DMS153 treated with DMSO at 0.1 percent for 48 hours (cell line): Measurements from ENCODE around the gene USP14.
"Not testable (repeated sequence)": the region's sequence is repeated elsewhere in the genome, so short reads cannot be mapped to it uniquely, and the experiment has no call there.

Experiments
- DNase-seq: peaks from one replicate; lab custom pipeline; 2025; ENCODE audit not compliant: unreplicated experiment; lab: John Stamatoyannopoulos, UW

Gene USP14

GRCh38 chr18:158128-159036, at the start of gene USP14:
USP14 (plus strand) TSS chr18:158557; CDS start chr18:158699, 142 bp downstream.
- DNase-seq = peak; percentile 66

DNA sequence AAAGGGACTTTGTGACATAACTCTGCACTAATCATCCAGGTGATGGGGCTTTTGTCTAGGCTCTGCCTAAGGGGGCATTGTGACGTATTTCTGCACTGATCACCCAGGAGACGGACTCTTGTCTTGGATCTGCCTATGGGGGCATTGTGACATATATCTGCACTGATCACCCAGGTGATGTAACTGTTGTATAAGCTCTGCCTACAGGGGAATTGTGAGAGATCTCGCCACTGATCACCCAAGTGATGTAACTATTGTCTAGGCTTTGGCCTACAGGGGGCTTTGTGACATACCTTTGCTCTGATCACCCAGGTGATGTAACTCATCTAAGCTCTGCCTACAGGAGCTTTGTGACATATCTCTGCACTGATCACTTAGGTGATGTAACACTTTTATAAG, 49.7 kb upstream of the USP14 start:
- not testable (repeated sequence) for DNase-seq

DNA sequence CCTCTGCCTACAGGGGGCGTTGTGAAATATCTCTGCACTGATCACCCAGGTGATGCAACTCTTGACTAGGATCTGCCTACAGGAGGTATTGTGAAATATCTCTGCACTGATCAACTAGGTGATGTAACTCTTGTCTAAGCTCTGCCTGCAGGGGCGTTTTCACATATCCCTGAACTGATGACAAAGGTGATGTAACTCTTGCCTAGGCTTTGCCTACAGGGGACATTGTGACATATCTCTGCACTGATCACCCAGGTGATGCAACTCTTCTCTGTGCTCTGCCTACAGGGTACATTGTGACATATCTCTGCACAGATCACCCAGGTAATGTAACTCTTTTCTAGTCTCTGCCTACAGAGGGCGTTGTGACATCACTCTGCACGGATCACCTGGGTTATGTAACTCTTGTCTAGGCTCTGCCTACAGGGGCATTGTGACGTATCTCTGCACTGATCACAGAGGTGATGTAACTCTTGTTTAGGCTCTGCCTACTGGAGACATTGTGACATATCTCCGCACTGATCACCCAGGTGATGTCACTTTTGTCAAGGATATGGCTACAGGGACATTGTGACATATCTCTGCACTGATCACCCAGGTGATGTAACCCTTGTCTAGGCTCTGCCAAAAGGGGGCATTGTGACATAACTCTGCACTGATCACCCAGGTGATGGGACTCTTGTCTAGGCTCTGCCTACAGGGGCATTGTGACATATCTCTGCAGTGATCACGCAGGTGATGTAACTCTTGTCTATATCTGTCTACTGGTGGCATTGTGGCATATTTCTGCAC, 49.0 kb upstream of the USP14 start:
- not testable (repeated sequence) for DNase-seq

DNA sequence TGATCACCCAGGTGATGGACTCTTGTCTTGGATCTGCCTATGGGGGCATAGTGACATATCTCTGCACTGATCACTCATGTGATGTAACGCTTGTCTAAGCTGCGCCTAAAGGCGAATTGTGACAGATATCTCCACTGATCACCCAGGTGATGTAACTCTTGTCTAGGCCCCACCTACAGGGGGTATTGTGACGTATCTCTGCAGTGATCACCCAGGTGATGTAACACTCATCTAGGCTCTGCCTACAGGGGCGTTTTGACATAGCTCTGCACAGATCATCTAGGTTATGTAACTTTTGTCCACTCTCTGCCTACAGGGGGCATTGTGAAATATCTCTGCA, 48.5 kb upstream of the USP14 start:
- DNase-seq = not testable (repeated sequence)

DNA sequence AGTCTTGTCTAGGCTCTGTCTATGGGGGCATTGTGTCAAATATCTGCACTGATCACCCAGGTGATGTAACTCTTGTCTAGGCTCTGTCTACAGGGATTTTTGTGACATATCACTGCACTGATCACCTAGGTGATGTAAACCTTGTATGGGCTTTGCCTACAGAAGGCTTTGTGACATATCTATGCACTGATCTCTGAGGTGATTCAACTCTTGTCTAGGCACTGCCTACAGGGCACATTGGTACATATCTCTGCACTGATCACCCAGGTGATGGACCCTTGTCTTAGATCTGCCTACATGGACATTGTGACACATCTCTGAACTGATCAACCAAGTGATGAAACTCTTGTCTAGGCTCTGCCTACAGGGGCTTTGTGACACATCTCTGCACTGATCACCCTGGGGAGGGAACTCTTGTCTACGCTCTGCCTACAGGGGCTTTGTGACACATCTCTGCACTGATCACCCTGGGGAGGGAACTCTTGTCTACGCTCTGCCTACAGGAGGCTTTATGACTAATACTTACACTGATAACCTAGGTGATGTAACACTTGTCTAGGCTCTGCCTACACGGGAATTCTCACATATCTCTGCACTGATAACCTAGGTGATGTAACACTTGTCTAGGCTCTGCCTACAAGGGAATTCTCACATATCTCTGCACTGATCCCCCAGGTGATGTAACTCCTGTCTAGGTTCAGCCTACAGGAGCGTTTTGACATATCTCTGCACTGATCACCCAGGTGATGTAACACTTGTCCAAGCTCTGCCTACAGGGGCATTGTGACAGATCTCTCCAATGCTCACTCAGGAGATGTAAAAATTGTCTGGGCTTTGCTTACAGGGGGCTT, 47.8 kb upstream of the USP14 start:
- DNase-seq = not testable (repeated sequence)

GRCh38 chr18:111306-112014, 46.9 kb upstream of the USP14 start:
- DNase-seq = no peak

DNA sequence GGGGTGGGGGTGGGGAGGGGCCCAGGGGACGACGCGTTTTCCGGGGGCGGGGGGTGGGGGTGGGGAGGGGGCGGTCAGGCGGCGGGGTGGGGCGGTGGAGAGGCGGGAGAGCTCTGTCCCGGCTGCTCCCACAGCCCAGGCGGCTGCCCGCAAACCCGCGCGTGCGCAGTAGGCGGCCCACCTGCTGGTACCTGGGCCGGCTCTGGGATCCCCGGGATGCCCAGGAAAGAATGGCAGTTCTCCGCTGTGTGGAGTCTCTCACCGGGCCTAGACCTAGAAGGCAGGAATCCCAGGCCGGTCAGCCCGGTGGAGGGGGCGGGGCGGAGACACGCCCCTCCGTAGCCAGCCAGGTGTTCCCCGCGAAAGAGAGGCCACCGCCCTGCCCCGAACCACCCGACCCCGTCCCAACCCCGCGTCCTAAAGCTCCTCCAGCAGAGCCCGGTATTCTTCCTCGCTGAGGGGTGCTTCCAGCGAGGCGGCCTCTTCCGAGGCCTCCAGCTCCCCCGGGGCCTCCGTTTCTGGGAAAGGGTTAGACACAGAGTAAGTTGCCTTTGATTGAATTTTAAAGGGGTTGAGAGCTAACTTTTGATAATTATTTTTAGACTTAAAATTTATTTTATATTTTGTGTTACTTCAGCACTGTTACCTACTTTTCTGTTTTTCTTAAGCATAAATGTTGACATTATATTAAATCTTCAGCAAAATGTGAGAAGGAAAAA, 46.2 kb upstream of the USP14 start:
- DNase-seq = not testable (repeated sequence)

DNA sequence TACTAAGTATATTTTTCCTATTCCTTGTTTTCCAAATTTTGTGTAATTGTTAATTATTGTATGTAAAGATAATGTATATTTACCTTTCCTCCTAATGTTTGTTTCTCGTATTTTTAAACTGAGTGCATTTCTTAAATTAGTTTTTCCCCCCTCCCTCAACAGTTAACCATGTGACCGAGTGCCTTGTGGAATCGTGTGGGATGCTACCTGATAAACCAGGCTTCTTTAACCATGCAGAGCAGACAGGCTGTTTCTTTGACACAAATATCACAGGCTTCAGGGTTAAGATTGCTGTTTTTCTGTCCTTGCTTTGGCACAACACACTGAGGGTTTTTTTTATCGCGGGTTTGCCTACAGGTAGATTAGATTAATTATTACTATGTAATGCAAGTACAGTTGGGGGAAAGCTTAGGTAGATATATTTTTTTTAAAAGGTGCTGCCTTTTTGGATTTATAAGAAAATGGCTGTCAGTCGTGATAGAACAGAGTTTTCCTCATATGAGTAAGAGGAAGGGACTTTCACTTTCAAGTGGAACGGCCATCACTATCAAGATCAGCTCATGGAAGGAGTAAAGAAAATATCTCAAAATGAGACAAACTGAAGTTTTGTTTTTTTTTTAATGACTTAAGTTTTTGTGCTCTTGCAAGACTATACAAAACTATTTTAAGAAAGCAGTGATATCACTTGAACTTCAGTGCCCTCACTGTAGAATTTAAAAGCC, 37.7 kb upstream of the USP14 start:
- not testable (repeated sequence) for DNase-seq

GRCh38 chr18:135045-135444, 23.3 kb upstream of the USP14 start:
- DNase-seq = no peak

GRCh38 chr18:136433-136832, 21.9 kb upstream of the USP14 start:
- DNase-seq = no peak

DNA sequence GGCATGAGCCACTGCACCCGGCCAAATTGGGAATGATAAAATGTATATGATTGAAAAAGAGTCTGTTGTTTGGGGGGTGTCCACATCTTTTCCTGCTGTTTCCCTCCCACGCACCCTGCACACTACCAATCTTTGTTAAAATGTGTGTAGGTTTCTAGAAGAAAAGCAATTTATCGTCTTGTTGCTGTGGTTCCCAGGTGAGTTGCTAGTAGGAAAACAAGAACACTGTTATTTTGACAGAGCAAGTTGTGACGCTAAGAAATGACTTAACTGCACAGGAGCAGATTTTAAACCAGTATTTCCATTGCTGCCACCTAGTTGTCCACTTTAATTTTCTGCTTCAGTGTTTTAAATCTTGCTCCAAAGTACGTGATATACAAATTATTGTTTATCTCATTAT, 21.0 kb upstream of the USP14 start:
- DNase-seq = no peak

GRCh38 chr18:140670-141266, 17.6 kb upstream of the USP14 start:
- no peak for DNase-seq

- DNase-seq = not testable (repeated sequence)
Observed at GRCh38 chr18:142624-143296, 15.6 kb upstream of the USP14 start.

GRCh38 chr18:148841-149240, 9.5 kb upstream of the USP14 start:
- DNase-seq = no peak

DNA sequence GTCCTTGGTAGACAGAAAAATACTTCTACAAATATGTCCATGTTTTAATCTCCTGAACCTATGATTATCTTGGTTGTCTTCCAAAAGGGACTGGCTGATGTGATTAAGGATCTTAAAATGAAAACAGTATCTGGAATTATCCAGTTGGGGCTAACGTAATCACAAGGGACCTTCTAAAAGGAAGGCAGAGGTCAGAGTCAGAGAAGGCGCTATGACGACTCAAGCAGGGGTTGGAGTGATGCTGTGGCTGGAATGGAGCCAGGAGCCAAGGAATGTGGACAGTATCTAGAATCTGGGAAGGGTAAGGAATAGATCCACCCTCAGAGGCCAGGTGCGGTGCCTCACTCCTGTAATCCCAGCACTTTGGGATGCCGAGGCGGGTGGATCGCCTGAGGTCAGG, 4.2 kb upstream of the USP14 start:
- no peak for DNase-seq

DNA sequence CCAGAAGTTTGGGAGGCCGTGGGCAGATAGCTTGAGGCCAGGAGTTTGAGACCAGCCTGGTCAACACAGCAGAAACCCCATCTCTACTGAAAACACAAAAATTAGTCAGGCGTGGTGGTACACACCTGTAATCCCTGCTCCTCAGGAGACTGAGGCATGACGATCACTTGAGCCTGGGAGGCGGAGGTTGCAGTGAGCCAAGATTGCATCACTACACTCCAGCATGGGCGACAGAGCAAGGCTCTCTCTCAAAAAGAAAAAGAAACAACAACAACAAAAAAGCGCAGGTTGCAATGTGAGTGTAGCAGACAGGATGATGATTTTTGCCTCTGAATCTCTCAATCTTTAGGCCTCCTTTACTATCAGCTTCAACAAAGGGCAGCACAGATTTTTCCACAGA, 2.7 kb upstream of the USP14 start:
- DNase-seq = no peak

DNA sequence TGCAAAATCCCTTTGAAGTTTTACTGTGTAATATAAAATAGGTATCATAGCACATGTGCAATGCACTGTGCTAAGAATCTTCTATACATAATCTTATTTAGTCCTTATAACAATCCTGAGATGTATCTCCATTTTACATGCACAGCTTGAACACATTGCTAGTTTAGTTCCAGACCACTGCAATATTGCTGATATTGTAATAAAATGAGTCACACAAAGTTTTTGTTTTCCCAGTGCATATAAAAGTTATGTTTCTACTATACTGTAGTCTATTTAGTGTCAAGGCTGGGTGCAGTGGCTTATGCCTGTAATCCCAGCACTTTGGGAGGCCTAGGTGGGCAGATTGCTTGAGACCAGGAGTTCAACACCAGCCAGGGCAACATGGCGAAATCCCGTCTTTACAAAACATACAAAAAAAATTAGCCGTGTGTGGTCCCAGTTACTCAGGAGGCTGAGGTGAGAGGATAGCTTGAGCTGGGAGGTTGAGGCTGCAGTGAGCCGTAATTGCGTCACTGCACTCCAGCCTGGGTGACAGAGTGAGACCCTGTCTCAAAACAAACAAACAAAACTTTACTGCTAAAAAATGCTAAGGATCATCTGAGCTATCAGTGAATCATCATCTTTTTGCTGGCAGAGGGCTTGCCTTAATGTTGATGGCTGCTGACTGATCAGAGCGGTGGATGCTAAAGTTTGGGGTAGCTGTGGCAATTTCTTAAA, 1.7 kb upstream of the USP14 start:
- no peak for DNase-seq
